T-cell (primary cell): ENCODE results near the gene BCORL1. TPM values are rescaled to one million over a fixed set of nuclear protein-coding genes. Genes with fewer than 3 reads are reported as not detected.

ENCODE experiments used
- ATAC-seq, 4 experiments: fragments of 200-7000 bp in 3 of 4; fragments of 150-1000 bp in 1 of 4; cut with Tn5 transposase; replicated peaks in 1 of 4; 1 replicate in 3 of 4; 2 replicates in 1 of 4; pipeline ENCODE4 v1.10.0; 2021; ENCODE audit warnings: moderate library complexity in 3 of 4, mild to moderate bottlenecking in 2 of 4, moderate number of reproducible peaks in 1 of 4
- CTCF ChIA-PET, 2 donors: fragments of 300-600 bp; sonication (Branson Sonifier 250); formaldehyde crosslinking; loops; one replicate each; lab custom pipeline; 2022; ENCODE audit warnings: antibody characterized with exemption in 2 of 2; lab: Charles Lee
- POLR2A ChIA-PET, 2 donors: fragments of 300-600 bp; sonication (Branson Sonifier 250); formaldehyde crosslinking; loops; one replicate each; lab custom pipeline; 2022; ENCODE audit warnings: antibody characterized with exemption in 2 of 2; lab: Charles Lee
- DNase-seq, 35 experiments: peaks; one replicate each; pipeline versions ENCODE4 v3.0.0 to v3.0.0-alpha.2; 2013 to 2023
- H3K27ac ChIP-seq: one replicate; pipeline ENCODE4 v1.5.1; 2013; ENCODE audit warnings: low read length
- H3K27me3 ChIP-seq, 2 experiments: replicated peaks in 1 of 2; 1 replicate in 1 of 2; 2 replicates in 1 of 2; pipeline versions ENCODE4 v1.6.1 to v1.7.0; 2013; ENCODE audit warnings: low read length in 1 of 2, mixed read lengths in 1 of 2; ENCODE audit not compliant: control insufficient read depth in 2 of 2, insufficient read depth in 2 of 2; ENCODE audit errors: extremely low read depth in 1 of 2
- H3K36me3 ChIP-seq, 2 donors: 1 replicate in 1 of 2; 2 replicates in 1 of 2; pipeline versions ENCODE4 v1.6.1 to v1.7.0; 2013; ENCODE audit warnings: low read length in 1 of 2; ENCODE audit not compliant: control insufficient read depth in 2 of 2, insufficient read depth in 1 of 2; ENCODE audit errors: extremely low read depth in 1 of 2
- H3K4me1 ChIP-seq, 2 experiments: 1 replicate in 1 of 2; 2 replicates in 1 of 2; pipeline versions ENCODE4 v1.6.1 to v1.7.0; 2013; ENCODE audit warnings: low read length in 2 of 2, mixed read lengths in 1 of 2; ENCODE audit not compliant: insufficient read depth in 2 of 2, control insufficient read depth in 1 of 2; ENCODE audit errors: extremely low read depth in 1 of 2
- H3K4me3 ChIP-seq, 2 donors: 1 replicate in 1 of 2; 2 replicates in 1 of 2; pipeline versions ENCODE4 v1.5.1 to v1.7.0; 2013; ENCODE audit warnings: mild to moderate bottlenecking in 2 of 2, low read length in 1 of 2, moderate library complexity in 1 of 2; ENCODE audit not compliant: control insufficient read depth in 1 of 2; ENCODE audit errors: extremely low read depth in 1 of 2
- H3K9me3 ChIP-seq: 2 replicates; pipeline ENCODE4 v1.7.0; 2013
- H3K27ac Mint-ChIP-seq, 2 donors: one replicate each; pipeline ENCODE4 v1.8.0; 2020 to 2021; ENCODE audit warnings: mild to moderate bottlenecking in 2 of 2, mixed read lengths in 2 of 2
- H3K27me3 Mint-ChIP-seq, 2 donors: one replicate each; pipeline ENCODE4 v1.8.0; 2021 to 2022; ENCODE audit warnings: mixed read lengths in 2 of 2
- H3K36me3 Mint-ChIP-seq: one replicate; pipeline ENCODE4 v1.8.0; 2021; ENCODE audit warnings: mixed read lengths
- H3K4me1 Mint-ChIP-seq, 3 donors: one replicate each; pipeline ENCODE4 v1.8.0; 2020 to 2022; ENCODE audit warnings: mixed read lengths in 3 of 3, mild to moderate bottlenecking in 1 of 3
- H3K4me3 Mint-ChIP-seq, 3 donors: one replicate each; pipeline ENCODE4 v1.8.0; 2020 to 2022; ENCODE audit warnings: mild to moderate bottlenecking in 3 of 3, mixed read lengths in 3 of 3, moderate library complexity in 3 of 3
- H3K9me3 Mint-ChIP-seq, 3 donors: one replicate each; pipeline ENCODE4 v1.8.0; 2020 to 2022; ENCODE audit warnings: mixed read lengths in 3 of 3
- WGBS: methylation state at CpG from one replicate; pipeline ENCODE4 v1.1.5; 2013; ENCODE audit warnings: missing lambda C conversion rate; ENCODE audit not compliant: insufficient coverage; 5-methylcytosine and 5-hydroxymethylcytosine counted together
- total RNA-seq, 35 experiments: library from RNA in 6 of 35; stranded (reverse) in 6 of 35; fragments of 120-200 nt in 1 of 35; gene quantifications; one replicate each; pipeline versions ENCODE4 v1.2.1 to v1.2.4 and lab custom pipeline; 2013 to 2026

Gene BCORL1
- total RNA-seq, 5 donors from 2014 or later (not counting 1 experiment from before 2014, with no cell fraction given) = 8.7 to 13.5 (median 12.3) TPM

DNA sequence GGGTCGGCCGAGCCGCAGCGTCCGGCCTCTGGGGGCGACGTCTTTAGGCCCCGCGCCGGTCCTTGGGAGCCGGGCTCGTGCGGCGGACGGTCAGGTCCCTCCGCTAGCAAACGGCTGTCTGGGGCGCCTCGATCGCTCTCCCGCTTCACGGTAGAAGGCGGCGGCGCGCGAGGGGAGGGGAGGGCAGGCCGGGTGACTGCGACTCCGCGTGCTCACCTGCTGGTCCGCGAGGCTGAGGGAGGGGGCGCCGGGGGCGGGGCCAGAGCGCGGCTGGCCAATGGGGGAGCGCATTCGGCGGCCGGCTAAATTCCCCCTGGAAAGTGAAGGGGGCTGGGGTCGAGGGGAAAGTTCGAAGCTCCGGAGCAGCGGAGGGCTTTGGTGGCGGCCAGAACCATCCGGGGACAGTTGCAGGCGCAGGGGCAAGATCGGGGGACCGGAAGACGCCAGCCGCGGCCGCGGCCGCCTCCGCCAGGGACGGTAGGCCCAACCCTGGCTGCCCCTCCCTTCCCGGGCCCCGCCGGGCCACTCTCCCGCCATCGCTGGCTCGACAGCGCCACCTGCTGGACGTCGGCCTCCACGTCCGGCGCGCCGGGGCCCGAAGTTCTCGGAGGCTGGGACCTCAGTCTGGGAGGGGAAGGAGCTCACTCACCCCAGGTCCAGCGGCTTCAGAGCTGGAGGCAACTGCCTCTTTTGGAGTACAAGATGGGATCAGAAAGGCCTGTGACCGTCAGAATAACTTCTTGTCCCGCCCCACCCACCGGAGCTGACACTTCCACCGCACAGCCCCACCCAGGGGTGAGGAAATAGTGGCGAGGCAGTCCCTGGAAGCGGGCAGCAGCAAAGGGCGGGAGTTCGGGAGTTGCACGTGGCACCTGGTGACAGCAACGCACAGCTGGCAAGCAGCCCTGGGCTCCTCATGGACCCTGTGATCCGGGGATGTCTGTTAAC lies 78.0 kb downstream of the BCORL1 start:
- Histone ChIP-seq H3K4me3 (peak overlapping the region; percentile 48 to 52), H3K27ac (no peak overlapping the region), H3K9me3 (no peaks in the 10 kb centered on the region), H3K4me1 (peaks cover 0 to 14% of the 10 kb centered on the region in 2 experiments), H3K36me3 (peaks cover 0 to 1% of the 10 kb centered on the region in 2 donors), H3K27me3 (no peaks in the 10 kb centered on the region)
- peaks cover 0 to 8% of the 10 kb centered on the region in 2 donors for H3K27me3 Mint-ChIP-seq
- whole genome bisulfite sequencing = under 1% methylated on average over 34 of the region's 87 CpGs
- no peaks in the 10 kb centered on the region for H3K9me3 Mint-ChIP-seq
- DNase-seq = peak; percentile 23 to 85 (median 70)
- H3K36me3 Mint-ChIP-seq = peaks cover 3% of the 10 kb centered on the region
- peak; percentile 86 to 90 (median 88) for ATAC-seq
- H3K4me1 Mint-ChIP-seq = peaks cover 0 to 6% (median 5%) of the 10 kb centered on the region in 3 donors
- CTCF ChIA-PET = interaction anchor here (0.6 to 1.9 kb wide), 27 partner anchors 8 to 465 kb away, joined by 3 to 23 read pairs (median 3); partner anchors contain the start of gene UTP14A (in 1 of the 2)
- peak overlapping the region; percentile 54 to 76 (median 75) for H3K4me3 Mint-ChIP-seq
- POLR2A ChIA-PET = interaction anchor here in 1 of 2 donors (0.7 kb wide), 1 partner anchor 199 kb away, joined by 14 read pairs; no protein-coding TSS in a partner anchor
- H3K27ac Mint-ChIP-seq = no peak overlapping the region

DNA sequence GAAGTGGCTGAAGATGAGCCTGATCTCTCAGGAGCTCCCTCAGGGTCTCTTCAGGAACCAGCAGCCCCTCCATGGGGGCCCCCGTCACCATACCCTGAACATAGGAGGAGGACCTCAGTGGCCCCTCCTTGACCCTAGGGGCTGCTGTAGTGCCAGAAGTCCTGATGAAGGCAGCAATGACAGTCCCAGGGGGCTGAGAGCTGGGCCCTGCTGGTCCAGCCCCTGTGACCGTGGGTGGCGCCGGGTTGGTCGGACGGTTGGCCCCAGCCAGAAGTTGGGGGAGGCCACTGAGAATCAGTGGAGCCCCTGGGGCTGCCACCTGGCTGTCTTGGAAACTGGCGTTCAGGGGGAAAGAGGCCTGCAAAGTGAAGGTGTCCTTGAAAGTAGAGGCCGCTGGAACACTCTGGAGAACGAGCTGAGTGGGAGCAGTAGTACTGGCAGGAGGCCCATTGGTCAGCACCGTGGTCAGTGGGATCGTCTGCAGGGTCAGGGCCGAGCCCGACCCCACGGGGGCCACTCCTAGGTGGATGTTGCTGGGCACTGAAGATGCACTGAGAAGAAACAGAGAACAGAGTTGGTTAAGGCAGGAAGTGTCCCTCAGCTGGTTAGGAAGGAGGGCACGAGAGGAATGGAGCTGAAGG lies 84.7 kb downstream of the BCORL1 start:
- H3K27me3 ChIP-seq = no peaks in the 10 kb centered on the region
- H3K4me3 ChIP-seq = no peak overlapping the region
- peaks cover 0 to 8% of the 10 kb centered on the region in 2 donors for H3K27me3 Mint-ChIP-seq
- H3K36me3 Mint-ChIP-seq = peaks cover 9% of the 10 kb centered on the region
- no peak for DNase-seq
- H3K36me3 ChIP-seq = peaks cover 6 to 52% of the 10 kb centered on the region in 2 donors
- ATAC-seq = no peak
- H3K27ac ChIP-seq = no peak overlapping the region
- H3K4me3 Mint-ChIP-seq = no peak overlapping the region
- H3K9me3 Mint-ChIP-seq = no peaks in the 10 kb centered on the region
- ChIA-PET POLR2A (no interaction called here), CTCF (no interaction called here)
- no peaks in the 10 kb centered on the region for H3K4me1 Mint-ChIP-seq
- 95% methylated on average over 8 of the region's 15 CpGs for WGBS
- H3K4me1 ChIP-seq = no peaks in the 10 kb centered on the region
- H3K9me3 ChIP-seq = no peaks in the 10 kb centered on the region
- H3K27ac Mint-ChIP-seq = no peak overlapping the region

GRCh38 chrX:130071611-130072344 lies 89.3 kb downstream of the BCORL1 start:
- peak in 1 of 4 experiments; percentile 16 for ATAC-seq
- CTCF ChIA-PET = no interaction called here
- no peaks in the 10 kb centered on the region for H3K4me1 ChIP-seq
- Mint-ChIP-seq H3K27me3 (no peaks in the 10 kb centered on the region), H3K9me3 (no peaks in the 10 kb centered on the region), H3K4me1 (no peaks in the 10 kb centered on the region), H3K27ac (no peak overlapping the region), H3K4me3 (no peak overlapping the region), H3K36me3 (peaks cover 6% of the 10 kb centered on the region)
- no peak overlapping the region for H3K4me3 ChIP-seq
- WGBS = 86% methylated on average over 12 of the region's 18 CpGs
- peaks cover 11 to 63% of the 10 kb centered on the region in 2 donors for H3K36me3 ChIP-seq
- H3K9me3 ChIP-seq = no peaks in the 10 kb centered on the region
- H3K27me3 ChIP-seq = no peaks in the 10 kb centered on the region
- POLR2A ChIA-PET = no interaction called here
- DNase-seq = no peak
- no peak overlapping the region for H3K27ac ChIP-seq

- Histone ChIP-seq H3K4me1 (no peaks in the 10 kb centered on the region), H3K27me3 (no peaks in the 10 kb centered on the region), H3K36me3 (peaks cover 11 to 60% of the 10 kb centered on the region in 2 donors), H3K27ac (no peak overlapping the region), H3K9me3 (no peaks in the 10 kb centered on the region), H3K4me3 (no peak overlapping the region)
- H3K4me1 Mint-ChIP-seq = no peaks in the 10 kb centered on the region
- H3K4me3 Mint-ChIP-seq = no peak overlapping the region
- H3K9me3 Mint-ChIP-seq = no peaks in the 10 kb centered on the region
- H3K36me3 Mint-ChIP-seq = peaks cover 4% of the 10 kb centered on the region
- no peaks in the 10 kb centered on the region for H3K27me3 Mint-ChIP-seq
- POLR2A ChIA-PET = no interaction called here
- WGBS = 68% methylated on average over 2 of the region's 10 CpGs
- no peak overlapping the region for H3K27ac Mint-ChIP-seq
- ATAC-seq (no peak), DNase-seq (no peak)
- CTCF ChIA-PET = no interaction called here
Measured at GRCh38 chrX:130072345-130072740, 89.9 kb downstream of the BCORL1 start.

- ChIA-PET POLR2A (interaction anchor here in 1 of 2 donors (0.6 kb wide), 1 partner anchor 153 kb away, joined by 4 read pairs; no protein-coding TSS in a partner anchor), CTCF (interaction anchor here (0.6 to 0.7 kb wide), 3 partner anchors 139 to 841 kb away, joined by 3 to 6 read pairs (median 4); no protein-coding TSS in a partner anchor)
- H3K4me3 Mint-ChIP-seq = no peak overlapping the region
Measured at GRCh38 chrX:130075777-130076176, 93.3 kb downstream of the BCORL1 start.

More at GRCh38 chrX:130075777-130076176, 93.3 kb downstream of the BCORL1 start:
- Histone ChIP-seq H3K4me1 (peaks cover 0 to 14% of the 10 kb centered on the region in 2 experiments), H3K27me3 (no peaks in the 10 kb centered on the region), H3K9me3 (no peaks in the 10 kb centered on the region), H3K36me3 (peaks cover 4 to 46% of the 10 kb centered on the region in 2 donors), H3K4me3 (no peak overlapping the region), H3K27ac (no peak overlapping the region)
- Mint-ChIP-seq H3K9me3 (no peaks in the 10 kb centered on the region), H3K27me3 (peaks cover 0 to 6% of the 10 kb centered on the region in 2 donors), H3K4me1 (peaks cover 8 to 14% (median 10%) of the 10 kb centered on the region in 3 donors), H3K27ac (peak overlapping the region in 1 of 2 donors; percentile 22), H3K36me3 (peaks cover 8% of the 10 kb centered on the region)
- no peak for ATAC-seq
- no CpG with 5 or more reads among the region's 4 CpGs for WGBS
- DNase-seq = no peak
